Breast epithelium (tissue), 3 donors: ENCODE measurements around the gene TRPT1.

ENCODE experiments used
- CTCF ChIP-seq, 3 donors: fragments of 450-650 bp; IDR thresholded peaks; one replicate each; pipeline ENCODE4 v1.5.1; 2016 to 2017; ENCODE audit warnings: antibody characterized with exemption in 3 of 3, mild to moderate bottlenecking in 3 of 3, moderate library complexity in 3 of 3
- POLR2A ChIP-seq: fragments of 450-650 bp; IDR thresholded peaks from one replicate; pipeline ENCODE4 v1.6.1; 2016; ENCODE audit warnings: antibody characterized with exemption, mild to moderate bottlenecking, moderate library complexity

- TF ChIP-seq POLR2A (no peak), CTCF (IDR thresholded peaks at IDR 0.05) (no peak)
Observed at GRCh38 chr11:64216879-64217278, 9.1 kb downstream of the TRPT1 start.
